HEK293 (cell line): ENCODE measurements around the gene NR2C2.

Experiments used
- CTCF ChIA-PET: fragments of 350-600 bp; formaldehyde crosslinking; extraction: SDS; loops from one replicate; lab custom pipeline; 2021; ENCODE audit warnings: antibody characterized with exemption; lab: Yijun Ruan, JAX
- POLR2A ChIA-PET: fragments of 300-600 bp; formaldehyde crosslinking; extraction: SDS; loops from one replicate; lab custom pipeline; 2020; ENCODE audit warnings: antibody characterized with exemption, inconsistent platforms; lab: Yijun Ruan, JAX
- H3K27ac ChIP-seq: fragments of 200-500 bp; sonication (Bioruptor generic); 2 replicates; pipeline ENCODE4 v1.5.1; 2014; ENCODE audit warnings: low read depth, low read length, control low read depth, inconsistent platforms; ENCODE audit errors: extremely low read depth
- H3K36me3 ChIP-seq, 2 experiments: fragments of 200-500 bp in 1 of 2; sonication (Bioruptor generic) in 1 of 2; 1 replicate in 1 of 2; 2 replicates in 1 of 2; pipeline ENCODE4 v1.5.1; 2014 to 2017; ENCODE audit warnings: inconsistent platforms in 2 of 2, low read length in 2 of 2; ENCODE audit not compliant: control insufficient read depth in 2 of 2, insufficient read depth in 1 of 2
- H3K4me1 ChIP-seq: fragments of 200-500 bp; sonication (Bioruptor generic); 2 replicates; pipeline ENCODE4 v1.5.1; 2014; ENCODE audit warnings: mild to moderate bottlenecking, low read length, inconsistent platforms; ENCODE audit not compliant: control insufficient read depth, insufficient read depth
- H3K4me3 ChIP-seq: 2 replicates; pipeline ENCODE4 v1.5.1; 2011; ENCODE audit warnings: low read depth, mild to moderate bottlenecking, control low read depth, low read length, moderate library complexity
- H3K9me3 ChIP-seq: fragments of 200-500 bp; sonication (Bioruptor generic); 2 replicates; pipeline ENCODE4 v1.5.1; 2014; ENCODE audit warnings: low read depth, low read length, inconsistent platforms; ENCODE audit not compliant: control insufficient read depth, insufficient read depth
- HOXD13 ChIP-seq: sonication (generic); formaldehyde crosslinking; IDR thresholded peaks from 2 replicates; pipeline ENCODE4 v1.8.0; 2022; ENCODE audit warnings: missing genetic modification reagents, borderline replicate concordance
- KLF17 ChIP-seq: fragments of 450-650 bp; formaldehyde crosslinking; IDR thresholded peaks from 2 replicates; pipeline ENCODE4 v1.5.1; 2016; ENCODE audit warnings: missing biosample characterization, missing genetic modification characterization
- PRDM1 ChIP-seq: fragments of 450-650 bp; formaldehyde crosslinking; IDR thresholded peaks from 2 replicates; pipeline ENCODE4; 2016; ENCODE audit warnings: missing biosample characterization, missing genetic modification characterization
- YY2 ChIP-seq: fragments of 450-650 bp; formaldehyde crosslinking; IDR thresholded peaks from 2 replicates; pipeline ENCODE4 v1.5.1; 2016; ENCODE audit warnings: missing biosample characterization, missing genetic modification characterization
- ZBTB20 ChIP-seq: fragments of 450-650 bp; formaldehyde crosslinking; IDR thresholded peaks from 2 replicates; pipeline ENCODE4 v1.5.1; 2016; ENCODE audit warnings: missing biosample characterization, missing genetic modification characterization
- ZBTB7A ChIP-seq: fragments of 450-650 bp; formaldehyde crosslinking; IDR thresholded peaks from 2 replicates; pipeline ENCODE4 v1.5.1; 2016; ENCODE audit warnings: low read depth, missing biosample characterization, missing genetic modification characterization
- ZNF10 ChIP-seq: fragments of 450-650 bp; formaldehyde crosslinking; IDR thresholded peaks from 2 replicates; pipeline ENCODE4 v1.5.1; 2017; ENCODE audit warnings: missing biosample characterization, missing genetic modification characterization
- ZNF121 ChIP-seq: fragments of 450-650 bp; formaldehyde crosslinking; IDR thresholded peaks from 2 replicates; pipeline ENCODE4 v1.5.1; 2016; ENCODE audit warnings: missing biosample characterization, missing genetic modification characterization
- ZNF140 ChIP-seq: fragments of 450-650 bp; formaldehyde crosslinking; IDR thresholded peaks from 2 replicates; pipeline ENCODE4 v1.5.1; 2016; ENCODE audit warnings: missing biosample characterization, missing genetic modification characterization
- ZNF18 ChIP-seq: fragments of 450-650 bp; formaldehyde crosslinking; IDR thresholded peaks from 2 replicates; pipeline ENCODE4 v1.5.1; 2016; ENCODE audit warnings: missing biosample characterization, missing genetic modification characterization
- ZNF26 ChIP-seq: fragments of 450-650 bp; formaldehyde crosslinking; IDR thresholded peaks from 2 replicates; pipeline ENCODE4 v1.5.1; 2016; ENCODE audit warnings: missing biosample characterization, missing genetic modification characterization
- ZNF366 ChIP-seq: fragments of 450-650 bp; formaldehyde crosslinking; conservative IDR thresholded peaks from 2 replicates; pipeline ENCODE4 v1.5.1; 2016; ENCODE audit warnings: missing biosample characterization, missing genetic modification characterization
- ZNF391 ChIP-seq: fragments of 450-650 bp; formaldehyde crosslinking; IDR thresholded peaks from 2 replicates; pipeline ENCODE4 v1.5.1; 2016; ENCODE audit warnings: low read depth, missing biosample characterization, missing genetic modification characterization, borderline replicate concordance
- ZNF398 ChIP-seq: fragments of 450-650 bp; formaldehyde crosslinking; IDR thresholded peaks from 2 replicates; pipeline ENCODE4 v1.5.1; 2017; ENCODE audit warnings: missing biosample characterization, missing genetic modification characterization
- ZNF513 ChIP-seq: fragments of 450-650 bp; IDR thresholded peaks from 2 replicates; pipeline ENCODE4 v1.5.1; 2018; ENCODE audit warnings: missing biosample characterization, missing genetic modification characterization
- ZNF518A ChIP-seq: fragments of 450-650 bp; formaldehyde crosslinking; conservative IDR thresholded peaks from 2 replicates; pipeline ENCODE4 v1.5.1; 2016; ENCODE audit warnings: low read depth, missing biosample characterization, missing genetic modification characterization
- ZNF555 ChIP-seq: fragments of 450-650 bp; formaldehyde crosslinking; conservative IDR thresholded peaks from 2 replicates; pipeline ENCODE4 v1.5.1; 2017; ENCODE audit warnings: missing biosample characterization, mild to moderate bottlenecking, missing genetic modification characterization, inconsistent platforms
- ZNF558 ChIP-seq: fragments of 450-650 bp; formaldehyde crosslinking; IDR thresholded peaks from 2 replicates; pipeline ENCODE4 v1.5.1; 2016; ENCODE audit warnings: missing biosample characterization, missing genetic modification characterization
- ZNF747 ChIP-seq: fragments of 450-650 bp; formaldehyde crosslinking; IDR thresholded peaks from 2 replicates; pipeline ENCODE4 v1.5.1; 2016; ENCODE audit warnings: missing biosample characterization, missing genetic modification characterization
- ZNF768 ChIP-seq: fragments of 450-650 bp; formaldehyde crosslinking; IDR thresholded peaks from 2 replicates; pipeline ENCODE4 v1.5.1; 2018; ENCODE audit warnings: missing biosample characterization, mild to moderate bottlenecking, missing genetic modification characterization
- ZNF785 ChIP-seq: fragments of 450-650 bp; formaldehyde crosslinking; IDR thresholded peaks from 2 replicates; pipeline ENCODE4 v1.5.1; 2016; ENCODE audit warnings: missing biosample characterization, missing genetic modification characterization
- ZNF791 ChIP-seq: fragments of 450-650 bp; formaldehyde crosslinking; IDR thresholded peaks from 2 replicates; pipeline ENCODE4 v1.5.1; 2016; ENCODE audit warnings: missing biosample characterization, missing genetic modification characterization
- ZNF837 ChIP-seq: fragments of 450-650 bp; formaldehyde crosslinking; IDR thresholded peaks from 2 replicates; pipeline ENCODE4 v1.5.1; 2016; ENCODE audit warnings: missing biosample characterization, missing genetic modification characterization

The NR2C2 gene

GRCh38 chr3:14927308-14927707 is 20.1 kb upstream of the NR2C2 start:
- Histone ChIP-seq H3K4me3 (no peak overlapping the region), H3K9me3 (no peaks in the 10 kb centered on the region), H3K36me3 (no peaks in the 10 kb centered on the region), H3K27ac (no peak overlapping the region), H3K4me1 (no peaks in the 10 kb centered on the region)
- ChIA-PET CTCF (interaction anchor here (0.6 to 2.0 kb wide), 14 partner anchors 16 to 790 kb away, joined by 3 to 9 read pairs (median 3); no protein-coding TSS in a partner anchor), POLR2A (interaction anchor here (0.6 kb wide), 1 partner anchor 33 kb away, joined by 3 read pairs; no protein-coding TSS in a partner anchor)
- no peak for TF ChIP-seq ZNF791
- TF ChIP-seq ZNF18 (tag by site-specific recombination): no peak
- TF ChIP-seq PRDM1: no peak
- no peak for TF ChIP-seq HOXD13 (CRISPR knock-in tag)
- TF ChIP-seq ZNF837: no peak
- TF ChIP-seq ZNF555 (tag by site-specific recombination): no peak
- TF ChIP-seq ZNF398 (tag by site-specific recombination): no peak
- TF ChIP-seq ZBTB7A (tag by site-specific recombination): no peak
- no peak for TF ChIP-seq ZNF26 (tag by site-specific recombination)
- TF ChIP-seq ZBTB20 (tag by site-specific recombination): no peak
- no peak for TF ChIP-seq ZNF140
- TF ChIP-seq ZNF10 (tag by site-specific recombination): no peak
- no peak for TF ChIP-seq ZNF391 (tag by site-specific recombination)
- no peak for TF ChIP-seq KLF17 (tag by site-specific recombination)
- TF ChIP-seq YY2 (tag by site-specific recombination): no peak
- TF ChIP-seq ZNF558: no peak
- TF ChIP-seq ZNF366: no peak
- no peak for TF ChIP-seq ZNF747

- no peak overlapping the region for H3K27ac ChIP-seq
- no peaks in the 10 kb centered on the region for H3K36me3 ChIP-seq
- H3K4me1 ChIP-seq: peaks cover 3% of the 10 kb centered on the region; the same call in 1 of the 2 replicates
- ChIA-PET POLR2A (no interaction called here), CTCF (interaction anchor here (0.8 to 0.9 kb wide), 2 partner anchors 137 to 179 kb away, joined by 5 to 6 read pairs; no protein-coding TSS in a partner anchor)
- H3K4me3 ChIP-seq: no peak overlapping the region
- no peaks in the 10 kb centered on the region for H3K9me3 ChIP-seq
- no peak for TF ChIP-seq ZNF768 (tag by site-specific recombination)
- no peak for TF ChIP-seq ZNF121 (tag by site-specific recombination)
- no peak for TF ChIP-seq ZNF513 (tag by site-specific recombination)
- no peak for TF ChIP-seq ZNF518A
- no peak for TF ChIP-seq ZNF785 (tag by site-specific recombination)
Measured at GRCh38 chr3:14929310-14930074, 17.9 kb upstream of the NR2C2 start.
